HUES6 (cell line): Measurements from ENCODE around the gene IL18R1.

Experiments
- H3K27ac ChIP-seq: 2 replicates; pipeline ENCODE4 v1.7.0; 2013; ENCODE audit warnings: low read depth, mild to moderate bottlenecking, low read length, inconsistent platforms
- H3K27me3 ChIP-seq: 2 replicates; pipeline ENCODE4 v1.6.1; 2013; ENCODE audit warnings: low read length; ENCODE audit not compliant: control insufficient read depth, insufficient read depth
- H3K36me3 ChIP-seq: 2 replicates; pipeline ENCODE4 v1.6.1; 2013; ENCODE audit warnings: low read length; ENCODE audit not compliant: control insufficient read depth, insufficient read depth
- H3K4me1 ChIP-seq: 2 replicates; pipeline ENCODE4 v1.6.1; 2013; ENCODE audit warnings: low read length; ENCODE audit not compliant: control insufficient read depth, insufficient read depth
- H3K4me3 ChIP-seq: 2 replicates; pipeline ENCODE4 v1.5.1; 2013; ENCODE audit warnings: low read depth, low read length
- H3K9ac ChIP-seq: one replicate; pipeline ENCODE4 v1.6.1; 2013; ENCODE audit warnings: mild to moderate bottlenecking, low read length
- H3K9me3 ChIP-seq: 2 replicates; pipeline ENCODE4 v1.6.1; 2013; ENCODE audit warnings: low read depth, low read length; ENCODE audit not compliant: control insufficient read depth, insufficient read depth

The IL18R1 gene

GRCh38 chr2:102346381-102347130 lies 9.0 kb upstream of the IL18R1 start:
- Histone ChIP-seq H3K36me3 (no peaks in the 10 kb centered on the region), H3K27me3 (peaks cover 7% of the 10 kb centered on the region; the same call in 1 of the 2 replicates), H3K4me3 (no peak overlapping the region), H3K9ac (no peak overlapping the region), H3K9me3 (no peaks in the 10 kb centered on the region), H3K4me1 (no peaks in the 10 kb centered on the region), H3K27ac (no peak overlapping the region)

GRCh38 chr2:102350137-102350793 lies 5.3 kb upstream of the IL18R1 start:
- no peak overlapping the region for H3K27ac ChIP-seq
- H3K27me3 ChIP-seq = peaks cover 8% of the 10 kb centered on the region; the same call in 1 of the 2 replicates
- no peak overlapping the region for H3K4me3 ChIP-seq
- no peaks in the 10 kb centered on the region for H3K9me3 ChIP-seq
- no peak overlapping the region for H3K9ac ChIP-seq
- H3K4me1 ChIP-seq = no peaks in the 10 kb centered on the region
- no peaks in the 10 kb centered on the region for H3K36me3 ChIP-seq

DNA sequence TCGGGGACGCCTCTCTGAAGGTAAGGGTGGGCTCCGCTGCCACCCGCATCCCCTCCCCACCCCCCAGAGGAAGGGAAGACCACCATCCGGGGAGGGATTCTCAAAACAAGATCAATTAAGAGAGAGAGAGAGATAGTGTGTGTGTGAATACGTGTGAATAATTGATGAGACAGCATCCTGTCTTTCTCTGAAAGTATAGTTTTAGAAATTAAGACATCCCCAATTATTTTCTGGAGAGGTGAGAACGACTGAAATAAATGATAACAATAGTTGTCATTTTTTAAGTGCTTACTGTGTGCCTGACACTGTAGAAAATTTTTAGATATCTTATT lies 751 bp downstream of the IL18R1 start:
- Histone ChIP-seq H3K9me3 (no peaks in the 10 kb centered on the region), H3K4me3 (peak overlapping the region; percentile 84), H3K27me3 (peaks cover 27% of the 10 kb centered on the region)

DNA sequence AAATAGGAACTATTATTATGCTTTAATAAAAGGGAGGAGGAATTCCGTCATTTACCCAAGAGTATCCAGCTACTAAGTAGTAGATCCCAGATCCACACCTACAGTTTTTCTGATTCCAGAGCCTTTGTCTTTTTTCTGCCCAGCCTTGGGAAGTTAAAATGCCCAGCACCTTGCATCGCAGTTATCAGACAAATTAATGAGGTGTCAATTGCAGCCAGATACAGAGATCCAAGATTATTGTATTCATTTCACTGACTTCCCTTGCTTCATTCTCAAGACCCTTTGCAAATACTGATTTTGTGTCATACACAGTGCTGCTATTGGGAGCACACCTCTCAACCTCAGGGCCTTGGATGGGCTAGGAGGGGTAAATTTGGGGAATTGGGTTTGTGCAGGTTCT lies 1.1 kb downstream of the IL18R1 start:
- Histone ChIP-seq H3K9me3 (no peaks in the 10 kb centered on the region), H3K36me3 (no peaks in the 10 kb centered on the region), H3K9ac (no peak overlapping the region), H3K4me1 (peaks cover 2% of the 10 kb centered on the region; the same call in 1 of the 2 replicates), H3K27ac (no peak overlapping the region), H3K27me3 (peaks cover 27% of the 10 kb centered on the region), H3K4me3 (no peak overlapping the region)

More for the DNA sequence above, 751 bp downstream of the IL18R1 start:
- H3K36me3 ChIP-seq = no peaks in the 10 kb centered on the region
- H3K4me1 ChIP-seq = no peaks in the 10 kb centered on the region
- H3K9ac ChIP-seq = no peak overlapping the region
- no peak overlapping the region for H3K27ac ChIP-seq

DNA sequence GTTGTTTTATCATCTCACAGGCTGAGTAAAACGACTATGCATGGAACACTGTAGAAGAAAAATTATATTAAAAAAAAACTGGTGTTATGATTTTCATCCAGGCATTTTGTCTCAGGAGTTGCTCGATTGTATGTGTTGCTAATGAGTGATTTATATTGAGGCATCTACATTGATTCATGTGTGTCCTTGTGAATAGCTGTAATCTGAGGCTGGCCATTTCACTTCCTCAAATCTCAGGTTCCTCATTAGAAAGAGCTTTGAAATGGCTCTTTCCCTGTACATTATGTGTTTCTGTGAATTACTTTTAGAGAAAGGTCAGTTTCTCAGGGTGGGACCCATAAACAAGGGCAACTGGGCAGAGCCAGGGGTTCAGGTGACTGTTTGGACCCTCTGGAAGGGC lies 2.3 kb downstream of the IL18R1 start:
- no peak overlapping the region for H3K4me3 ChIP-seq
- peaks cover 2% of the 10 kb centered on the region; the same call in 1 of the 2 replicates for H3K4me1 ChIP-seq
- peaks cover 27% of the 10 kb centered on the region for H3K27me3 ChIP-seq
- H3K27ac ChIP-seq = no peak overlapping the region
- H3K36me3 ChIP-seq = no peaks in the 10 kb centered on the region
- no peaks in the 10 kb centered on the region for H3K9me3 ChIP-seq
- H3K9ac ChIP-seq = no peak overlapping the region

- Histone ChIP-seq H3K4me1 (peaks cover 2% of the 10 kb centered on the region; the same call in 1 of the 2 replicates), H3K9me3 (no peaks in the 10 kb centered on the region), H3K36me3 (no peaks in the 10 kb centered on the region), H3K4me3 (no peak overlapping the region), H3K27me3 (peaks cover 27% of the 10 kb centered on the region), H3K27ac (no peak overlapping the region), H3K9ac (no peak overlapping the region)
These were observed 2.9 kb downstream of the IL18R1 start for GRCh38 chr2:102358496-102358895.

DNA sequence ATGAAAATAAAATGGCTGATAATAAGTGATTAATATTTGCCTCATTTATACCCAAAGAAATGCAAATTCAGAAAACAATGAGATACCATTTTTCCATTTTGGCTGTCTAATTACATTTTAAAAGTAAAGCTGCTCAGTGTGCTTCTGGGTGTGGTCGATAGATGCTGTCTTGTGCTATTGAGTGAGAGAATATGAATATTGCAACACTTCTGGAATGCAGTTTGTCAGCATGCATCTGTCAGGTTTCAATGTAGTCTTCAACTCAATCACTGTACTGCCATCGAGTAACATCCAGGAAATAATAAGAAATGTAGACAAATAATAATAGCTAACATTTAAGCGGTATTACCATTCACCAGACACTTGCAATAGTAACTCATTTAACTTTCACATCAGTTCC lies 3.9 kb downstream of the IL18R1 start:
- Histone ChIP-seq H3K36me3 (no peaks in the 10 kb centered on the region), H3K4me3 (no peak overlapping the region), H3K27me3 (peaks cover 27% of the 10 kb centered on the region), H3K9me3 (0 out of 2 replicates have a peak, but pooled peaks cover 4% of the 10 kb centered on the region), H3K9ac (no peak overlapping the region), H3K27ac (no peak overlapping the region), H3K4me1 (peaks cover 2% of the 10 kb centered on the region; the same call in 1 of the 2 replicates)

DNA sequence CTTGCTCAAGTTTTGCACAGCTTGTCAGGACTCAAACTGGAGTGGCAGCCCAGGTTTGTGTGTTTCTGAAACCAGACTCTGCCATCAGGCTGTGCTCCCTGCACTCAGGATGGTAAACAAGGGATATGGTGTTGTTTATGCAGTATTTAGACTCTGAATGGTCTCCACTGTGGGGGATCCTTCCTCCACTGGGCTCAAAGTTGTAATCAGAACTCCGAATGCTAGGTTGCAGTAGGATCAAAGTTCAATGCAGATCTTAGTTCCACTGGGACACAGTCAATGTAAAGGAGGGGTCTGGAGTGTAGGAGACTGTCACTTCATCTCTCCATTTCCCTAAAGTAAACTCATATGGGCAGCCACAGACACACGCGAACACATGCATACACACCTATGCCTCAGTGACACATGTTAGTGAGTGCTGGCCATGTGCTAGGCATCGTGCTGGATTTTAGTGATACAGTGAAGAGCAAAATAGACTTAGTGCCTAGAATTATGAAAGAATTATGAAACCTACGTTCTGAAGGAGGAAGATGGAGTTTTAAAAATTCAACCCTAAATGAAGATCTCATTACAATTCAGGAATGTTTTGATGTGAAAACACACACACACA lies 6.1 kb downstream of the IL18R1 start:
- Histone ChIP-seq H3K27me3 (peaks cover 11% of the 10 kb centered on the region), H3K9me3 (peaks cover 26% of the 10 kb centered on the region), H3K27ac (no peak overlapping the region), H3K4me1 (peaks cover 2% of the 10 kb centered on the region; the same call in 1 of the 2 replicates), H3K9ac (no peak overlapping the region), H3K4me3 (no peak overlapping the region), H3K36me3 (no peaks in the 10 kb centered on the region)

GRCh38 chr2:102365763-102366162 lies 10.2 kb downstream of the IL18R1 start:
- H3K27ac ChIP-seq = no peak overlapping the region
- no peaks in the 10 kb centered on the region for H3K36me3 ChIP-seq
- no peaks in the 10 kb centered on the region for H3K27me3 ChIP-seq

GRCh38 chr2:102366406-102367112 lies 11.0 kb downstream of the IL18R1 start:
- no peaks in the 10 kb centered on the region for H3K27me3 ChIP-seq
- H3K4me1 ChIP-seq = peaks cover under 1% of the 10 kb centered on the region; the same call in 1 of the 2 replicates
- H3K4me3 ChIP-seq = no peak overlapping the region
- H3K36me3 ChIP-seq = no peaks in the 10 kb centered on the region
- H3K9me3 ChIP-seq = peaks cover 34% of the 10 kb centered on the region
- no peak overlapping the region for H3K9ac ChIP-seq
- H3K27ac ChIP-seq = no peak overlapping the region

More at GRCh38 chr2:102365763-102366162, 10.2 kb downstream of the IL18R1 start:
- Histone ChIP-seq H3K9ac (no peak overlapping the region), H3K4me3 (no peak overlapping the region), H3K9me3 (peaks cover 34% of the 10 kb centered on the region), H3K4me1 (peaks cover 2% of the 10 kb centered on the region; the same call in 1 of the 2 replicates)
